HCT116 (cell line): ENCODE measurements around the gene SCD5. TPM values are rescaled to one million over a fixed set of nuclear protein-coding genes. Genes with fewer than 3 reads are reported as not detected.

Experiments used
- ATAC-seq: fragments of 200-7000 bp; cut with Tn5 transposase; 2 replicates; pipeline ENCODE4 v1.9.1; 2020; ENCODE audit warnings: mild to moderate bottlenecking, moderate library complexity
- BruUV-seq: library from RNA; stranded (reverse); fragments of 400-500 nt; replicated peaks from 2 replicates; lab custom pipeline; 2021; lab: Mats Ljungman, UMichigan
- CTCF ChIA-PET: fragments of 300-600 bp; sonication (Branson Sonifier 250); formaldehyde crosslinking; loops from one replicate; lab custom pipeline; 2021; ENCODE audit warnings: antibody characterized with exemption; lab: Charles Lee
- POLR2A ChIA-PET: fragments of 300-600, 350-600 bp; sonication (Branson Sonifier 250); formaldehyde crosslinking; loops from one replicate; lab custom pipeline; 2021; ENCODE audit warnings: antibody characterized with exemption; lab: Charles Lee
- RAD21 ChIA-PET, 2 experiments: fragments of 300-600 bp; sonication (Branson Sonifier 250); formaldehyde crosslinking; loops; one replicate each; lab custom pipeline; 2023; ENCODE audit warnings: low total read pairs in 2 of 2; ENCODE audit not compliant: uncharacterized antibody in 2 of 2, unreplicated experiment in 2 of 2, low non-redundant PET in 1 of 2; lab: Charles Lee
- DNase-seq: peaks from one replicate; pipeline ENCODE4 v3.0.0-alpha.2; 2010; ENCODE audit warnings: low read depth, low spot score
- H2AFZ ChIP-seq: fragments of 200-600 bp; shearing (Covaris generic), sonication (generic); 2 replicates; pipeline ENCODE4 v1.6.1; 2017; ENCODE audit warnings: low read depth, mixed run types, mixed read lengths, antibody characterized with exemption, low read length; ENCODE audit not compliant: poor library complexity, severe bottlenecking
- H3K27ac ChIP-seq: 2 replicates; pipeline ENCODE4 v1.5.1; 2012; ENCODE audit warnings: low read depth, low read length
- H3K27me3 ChIP-seq: fragments of 200-600 bp; sonication (generic); 2 replicates; pipeline ENCODE4 v1.6.1; 2016; ENCODE audit warnings: mixed run types, low read length, mixed read lengths; ENCODE audit not compliant: insufficient read depth
- H3K36me3 ChIP-seq, 2 experiments: fragments of 200-500 bp in 1 of 2; fragments of 200-600 bp in 1 of 2; sonication (Bioruptor generic) in 1 of 2; sonication (generic) in 1 of 2; 2 replicates each; pipeline versions ENCODE4 v1.5.1 to v1.6.1; 2014 to 2016; ENCODE audit warnings: low read length in 2 of 2, inconsistent platforms in 1 of 2, mixed read lengths in 1 of 2, mixed run types in 1 of 2; ENCODE audit not compliant: insufficient read depth in 2 of 2, control insufficient read depth in 1 of 2
- H3K4me1 ChIP-seq, 2 experiments: fragments of 200-600 bp in 1 of 2; sonication (generic) in 1 of 2; 2 replicates each; pipeline versions ENCODE4 v1.5.1 to v1.6.1; 2012 to 2017; ENCODE audit warnings: low read length in 2 of 2, inconsistent platforms in 1 of 2, mild to moderate bottlenecking in 1 of 2, mixed read lengths in 1 of 2, mixed run types in 1 of 2, moderate library complexity in 1 of 2; ENCODE audit not compliant: insufficient read depth in 2 of 2, control insufficient read depth in 1 of 2
- H3K4me2 ChIP-seq: fragments of 200-600 bp; sonication (generic); 2 replicates; pipeline ENCODE4 v1.6.1; 2017; ENCODE audit warnings: mixed run types, low read length, mixed read lengths
- H3K4me3 ChIP-seq, 2 experiments: fragments of 200-600 bp in 1 of 2; sonication (generic) in 1 of 2; replicated peaks in 1 of 2; 2 replicates each; pipeline ENCODE4 v1.5.1; 2011 to 2016; ENCODE audit warnings: low read length in 2 of 2, control low read depth in 1 of 2, low read depth in 1 of 2, mild to moderate bottlenecking in 1 of 2, mixed read lengths in 1 of 2, mixed run types in 1 of 2
- H3K79me2 ChIP-seq: fragments of 200-600 bp; sonication (generic); 2 replicates; pipeline ENCODE4 v1.6.1; 2017; ENCODE audit warnings: mild to moderate bottlenecking, mixed run types, low read length, moderate library complexity, mixed read lengths; ENCODE audit not compliant: insufficient read depth
- H3K9ac ChIP-seq: fragments of 200-600 bp; sonication (generic); 2 replicates; pipeline ENCODE4 v1.6.1; 2016; ENCODE audit warnings: low read length, mixed read lengths
- H3K9me2 ChIP-seq: fragments of 200-600 bp; sonication (generic), shearing (Covaris generic); 2 replicates; pipeline ENCODE4 v1.6.1; 2017; ENCODE audit warnings: mixed run types, mild to moderate bottlenecking, moderate library complexity; ENCODE audit not compliant: insufficient read depth
- H3K9me3 ChIP-seq, 2 experiments: fragments of 200-500 bp in 1 of 2; fragments of 200-600 bp in 1 of 2; sonication (Bioruptor generic) in 1 of 2; sonication (generic) in 1 of 2; 2 replicates each; pipeline ENCODE4 v1.6.1; 2014 to 2017; ENCODE audit warnings: low read length in 2 of 2, mixed read lengths in 2 of 2, inconsistent platforms in 1 of 2, low read depth in 1 of 2, mild to moderate bottlenecking in 1 of 2, mixed run types in 1 of 2, moderate library complexity in 1 of 2; ENCODE audit not compliant: control insufficient read depth in 1 of 2, insufficient read depth in 1 of 2
- H4K20me1 ChIP-seq: fragments of 200-600 bp; sonication (generic), shearing (Covaris generic); 2 replicates; pipeline ENCODE4 v1.6.1; 2017; ENCODE audit warnings: mixed run types, mild to moderate bottlenecking, moderate library complexity; ENCODE audit not compliant: insufficient read depth
- ATF3 ChIP-seq: IDR thresholded peaks from 2 replicates; pipeline ENCODE4 v1.6.1; 2012
- CBX3 ChIP-seq: IDR thresholded peaks from 2 replicates; pipeline ENCODE4 v1.6.1; 2012; ENCODE audit warnings: low read depth
- ELF1 ChIP-seq: IDR thresholded peaks from 2 replicates; pipeline ENCODE4 v1.6.1; 2012; ENCODE audit warnings: low read depth, borderline replicate concordance
- EZH2 ChIP-seq: fragments of 200-600 bp; sonication (generic); IDR thresholded peaks from 2 replicates; pipeline ENCODE4 v1.6.1; 2017; ENCODE audit warnings: antibody characterized with exemption, mixed run types
- EZH2phosphoT487 ChIP-seq: fragments of 200-600 bp; IDR thresholded peaks from 2 replicates; pipeline ENCODE4 v1.6.1; 2018; ENCODE audit warnings: antibody characterized with exemption, borderline replicate concordance
- FOSL1 ChIP-seq: IDR thresholded peaks from 2 replicates; pipeline ENCODE4 v1.6.1; 2012; ENCODE audit warnings: low read depth
- JUND ChIP-seq: IDR thresholded peaks from 2 replicates; pipeline ENCODE4 v1.6.1; 2012
- POLR2AphosphoS5 ChIP-seq: IDR thresholded peaks from 2 replicates; pipeline ENCODE4 v1.6.1; 2011; ENCODE audit warnings: mild to moderate bottlenecking, low read depth, low read length, moderate library complexity
- SIN3A ChIP-seq: IDR thresholded peaks from 2 replicates; pipeline ENCODE4 v1.6.1; 2012; ENCODE audit warnings: low read depth
- SP1 ChIP-seq: IDR thresholded peaks from 2 replicates; pipeline ENCODE4 v1.6.1; 2012; ENCODE audit warnings: low read depth
- SRF ChIP-seq: IDR thresholded peaks from 2 replicates; pipeline ENCODE4 v1.6.1; 2012; ENCODE audit warnings: low read depth
- TCF7L2 ChIP-seq: IDR thresholded peaks from 2 replicates; pipeline ENCODE4 v1.7.0; 2011; ENCODE audit warnings: borderline replicate concordance, inconsistent platforms; ENCODE audit not compliant: insufficient read depth, insufficient read length; ENCODE audit errors: extremely low read depth
- YY1 ChIP-seq: IDR thresholded peaks from 2 replicates; pipeline ENCODE4 v1.6.1; 2011; ENCODE audit warnings: low read length, low read depth, moderate library complexity, mild to moderate bottlenecking; ENCODE audit not compliant: insufficient replicate concordance; ENCODE audit errors: extremely low read depth
- ZFX ChIP-seq: fragments of 450-650 bp; IDR thresholded peaks from 2 replicates; pipeline ENCODE4 v1.6.1; 2017
- ZNF274 ChIP-seq: fragments of 200-500 bp; sonication (Bioruptor generic); IDR thresholded peaks from 2 replicates; pipeline ENCODE4 v1.6.1; 2014; ENCODE audit warnings: mild to moderate bottlenecking, low read depth, low read length, inconsistent platforms
- intact Hi-C: fragments of 100-400 bp; cut with micrococcal nuclease; formaldehyde crosslinking; loops from 2 replicates; pipeline ENCODE4 v1.10.0; 2022
- total RNA-seq: library from RNA; stranded (reverse); gene quantifications from one replicate; pipeline ENCODE4 v1.2.1, GENCODE V29; 2021; ENCODE audit not compliant: unreplicated experiment
- TF ChIP-seq, protein P1 (sequence below), 3 experiments: fragments of 200-600 bp in 1 of 3; sonication (generic) in 1 of 3; IDR thresholded peaks in 2 of 3; conservative IDR thresholded peaks in 1 of 3; 2 replicates each; pipeline ENCODE4 v1.5.1; 2012 to 2017; ENCODE audit warnings: low read depth in 2 of 3, low read length in 2 of 3, antibody characterized with exemption in 1 of 3, borderline replicate concordance in 1 of 3, control low read depth in 1 of 3, mild to moderate bottlenecking in 1 of 3, mixed read lengths in 1 of 3, mixed run types in 1 of 3, moderate library complexity in 1 of 3; ENCODE audit not compliant: insufficient read depth in 1 of 3
- TF ChIP-seq, protein P2 (sequence below): IDR thresholded peaks from 2 replicates; pipeline ENCODE4 v1.6.1; 2011; ENCODE audit warnings: mild to moderate bottlenecking, low read length, moderate library complexity; ENCODE audit not compliant: insufficient replicate concordance; ENCODE audit errors: extremely low read depth
- TF ChIP-seq, protein P3 (sequence below): IDR thresholded peaks from 2 replicates; pipeline ENCODE4 v1.6.1; 2012

Gene SCD5
- total RNA-seq, 1 experiment from 2014 or later = 21.7 TPM

DNA sequence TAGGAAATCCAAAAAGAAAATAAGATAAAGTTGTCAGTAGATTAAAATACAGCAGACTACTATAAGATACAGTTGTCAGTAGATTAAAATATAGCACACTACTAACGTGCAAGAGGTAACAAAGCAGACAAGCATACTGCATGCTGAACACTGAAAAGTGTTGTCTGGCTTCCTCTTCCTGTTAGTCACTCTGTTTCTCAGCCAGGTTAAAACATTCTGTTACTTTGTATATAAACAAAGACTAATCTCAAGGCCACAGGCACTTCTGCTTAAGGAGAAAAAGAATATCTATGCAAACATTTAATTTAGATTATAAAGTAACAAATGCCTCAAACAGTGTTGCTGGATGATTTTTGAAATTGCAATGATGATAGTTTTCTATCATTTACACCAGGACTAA lies 41.0 kb upstream of the SCD5 start (continued):
- TF ChIP-seq TCF7L2 = no peak
- no peak for TF ChIP-seq JUND
- TF ChIP-seq SRF = no peak
- no peak for TF ChIP-seq CBX3
- TF ChIP-seq POLR2AphosphoS5 = no peak
- TF ChIP-seq ZFX = no peak

- POLR2A ChIA-PET = no interaction called here
These were observed 35.2 kb upstream of the SCD5 start for GRCh38 chr4:82833696-82834313.

More at GRCh38 chr4:82833696-82834313, 35.2 kb upstream of the SCD5 start:
- Histone ChIP-seq H4K20me1 (no peaks in the 10 kb centered on the region), H3K79me2 (peaks cover 3% of the 10 kb centered on the region; the same call in 1 of the 2 replicates), H3K4me1 (peaks cover 0 to 8% of the 10 kb centered on the region in 2 experiments; a peak in 3 of 4 replicates), H3K36me3 (peaks cover 13 to 15% of the 10 kb centered on the region in 2 experiments), H3K27me3 (no peaks in the 10 kb centered on the region), H3K9ac (no peak overlapping the region), H3K4me2 (peak overlapping the region; percentile 11; the same call in 1 of the 2 replicates), H3K9me3 (no peaks in the 10 kb centered on the region), H3K27ac (no peak overlapping the region; the same call in 1 of the 2 replicates), H2AFZ (no peak overlapping the region), H3K4me3 (no peak overlapping the region), H3K9me2 (no peaks in the 10 kb centered on the region)
- TF ChIP-seq ZNF274 (no peak), SRF (no peak), ATF3 (no peak), FOSL1 (no peak), TCF7L2 (no peak), POLR2AphosphoS5 (no peak), EZH2 (no peak), ELF1 (no peak), CBX3 (no peak), SIN3A (no peak), SP1 (no peak), JUND (no peak), ZFX (no peak), YY1 (no peak), EZH2phosphoT487 (no peak)
- TF ChIP-seq, protein P1, sequence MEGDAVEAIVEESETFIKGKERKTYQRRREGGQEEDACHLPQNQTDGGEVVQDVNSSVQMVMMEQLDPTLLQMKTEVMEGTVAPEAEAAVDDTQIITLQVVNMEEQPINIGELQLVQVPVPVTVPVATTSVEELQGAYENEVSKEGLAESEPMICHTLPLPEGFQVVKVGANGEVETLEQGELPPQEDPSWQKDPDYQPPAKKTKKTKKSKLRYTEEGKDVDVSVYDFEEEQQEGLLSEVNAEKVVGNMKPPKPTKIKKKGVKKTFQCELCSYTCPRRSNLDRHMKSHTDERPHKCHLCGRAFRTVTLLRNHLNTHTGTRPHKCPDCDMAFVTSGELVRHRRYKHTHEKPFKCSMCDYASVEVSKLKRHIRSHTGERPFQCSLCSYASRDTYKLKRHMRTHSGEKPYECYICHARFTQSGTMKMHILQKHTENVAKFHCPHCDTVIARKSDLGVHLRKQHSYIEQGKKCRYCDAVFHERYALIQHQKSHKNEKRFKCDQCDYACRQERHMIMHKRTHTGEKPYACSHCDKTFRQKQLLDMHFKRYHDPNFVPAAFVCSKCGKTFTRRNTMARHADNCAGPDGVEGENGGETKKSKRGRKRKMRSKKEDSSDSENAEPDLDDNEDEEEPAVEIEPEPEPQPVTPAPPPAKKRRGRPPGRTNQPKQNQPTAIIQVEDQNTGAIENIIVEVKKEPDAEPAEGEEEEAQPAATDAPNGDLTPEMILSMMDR (IDR thresholded peaks at IDR 0.05 in 2 of 3, conservative IDR thresholded peaks at IDR 0.05 in 1 of 3; ENCODE audit: borderline replicate concordance in 1 of 3, insufficient read depth in 1 of 3, low read depth in 2 of 3, low read length in 2 of 3) = no peak
- TF ChIP-seq, protein P2, sequence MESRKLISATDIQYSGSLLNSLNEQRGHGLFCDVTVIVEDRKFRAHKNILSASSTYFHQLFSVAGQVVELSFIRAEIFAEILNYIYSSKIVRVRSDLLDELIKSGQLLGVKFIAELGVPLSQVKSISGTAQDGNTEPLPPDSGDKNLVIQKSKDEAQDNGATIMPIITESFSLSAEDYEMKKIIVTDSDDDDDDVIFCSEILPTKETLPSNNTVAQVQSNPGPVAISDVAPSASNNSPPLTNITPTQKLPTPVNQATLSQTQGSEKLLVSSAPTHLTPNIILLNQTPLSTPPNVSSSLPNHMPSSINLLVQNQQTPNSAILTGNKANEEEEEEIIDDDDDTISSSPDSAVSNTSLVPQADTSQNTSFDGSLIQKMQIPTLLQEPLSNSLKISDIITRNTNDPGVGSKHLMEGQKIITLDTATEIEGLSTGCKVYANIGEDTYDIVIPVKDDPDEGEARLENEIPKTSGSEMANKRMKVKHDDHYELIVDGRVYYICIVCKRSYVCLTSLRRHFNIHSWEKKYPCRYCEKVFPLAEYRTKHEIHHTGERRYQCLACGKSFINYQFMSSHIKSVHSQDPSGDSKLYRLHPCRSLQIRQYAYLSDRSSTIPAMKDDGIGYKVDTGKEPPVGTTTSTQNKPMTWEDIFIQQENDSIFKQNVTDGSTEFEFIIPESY = no peak
- TF ChIP-seq, protein P3, sequence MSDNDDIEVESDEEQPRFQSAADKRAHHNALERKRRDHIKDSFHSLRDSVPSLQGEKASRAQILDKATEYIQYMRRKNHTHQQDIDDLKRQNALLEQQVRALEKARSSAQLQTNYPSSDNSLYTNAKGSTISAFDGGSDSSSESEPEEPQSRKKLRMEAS = no peak
- BruUV-seq = no TSS peak
- no peak for DNase-seq
- peak; percentile 82 for ATAC-seq
- ChIA-PET CTCF (no interaction called here), RAD21 (no interaction called here)
- intact Hi-C loops = no loop called here
